AML-193 (cell line): ENCODE data around the gene PRXL2A.
A peak's percentile ranks its signal among the peaks of the same experiment; 100 is the strongest.
"Not testable (repeated sequence)": the region's sequence is repeated elsewhere in the genome, so short reads cannot be mapped to it uniquely, and the experiment has no call there.

Experiments used
- DNase-seq, 2 experiments: peaks; one replicate each; lab custom pipeline; 2025; lab: John Stamatoyannopoulos, UW

Gene PRXL2A

DNA sequence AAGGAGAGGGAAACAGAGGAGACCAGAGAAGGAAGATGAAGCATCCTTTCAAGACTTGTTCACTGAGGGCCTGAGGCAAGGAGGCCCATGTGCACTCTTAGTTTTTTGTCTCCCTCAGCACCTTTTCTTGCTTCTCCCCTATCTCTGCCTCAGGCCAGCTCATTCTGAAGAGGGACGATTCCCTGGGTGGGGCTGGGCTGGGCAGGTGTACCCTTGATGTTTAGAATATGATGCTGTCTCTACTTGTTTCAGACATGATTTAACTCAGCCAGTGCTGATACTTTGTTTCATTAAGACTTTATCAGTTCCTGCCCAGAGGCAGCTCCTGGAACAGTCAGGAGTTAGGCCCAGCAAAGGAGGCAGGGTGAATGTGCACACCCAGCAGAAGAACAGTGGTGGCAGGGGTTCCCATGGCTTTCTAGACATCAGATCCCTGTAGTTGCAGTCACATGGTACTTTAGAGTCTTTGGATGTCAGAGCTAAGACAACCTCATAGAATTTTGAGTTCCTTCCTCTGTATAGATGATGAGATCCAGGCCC, 3.4 kb downstream of the PRXL2A start:
- DNase-seq = no peak

DNA sequence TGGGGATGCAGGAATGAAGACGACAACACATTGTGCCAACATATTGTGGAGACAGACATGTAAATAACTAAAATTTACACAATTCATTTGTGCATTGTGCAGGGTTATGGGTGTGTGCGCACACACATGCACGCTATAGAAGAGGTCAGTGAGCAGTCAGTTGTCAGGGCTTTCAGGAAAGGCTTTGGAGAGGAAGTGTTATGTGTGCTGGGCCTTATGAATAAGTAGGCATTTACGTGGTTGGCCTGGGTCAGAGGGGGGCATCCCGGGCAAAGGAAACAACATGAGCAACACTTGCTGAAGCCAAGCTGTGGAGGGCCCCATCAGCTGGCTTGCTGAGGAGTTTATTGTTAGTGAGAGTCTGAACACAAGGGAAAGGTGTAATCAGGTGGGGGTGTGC, 4.1 kb downstream of the PRXL2A start:
- no peak for DNase-seq

DNA sequence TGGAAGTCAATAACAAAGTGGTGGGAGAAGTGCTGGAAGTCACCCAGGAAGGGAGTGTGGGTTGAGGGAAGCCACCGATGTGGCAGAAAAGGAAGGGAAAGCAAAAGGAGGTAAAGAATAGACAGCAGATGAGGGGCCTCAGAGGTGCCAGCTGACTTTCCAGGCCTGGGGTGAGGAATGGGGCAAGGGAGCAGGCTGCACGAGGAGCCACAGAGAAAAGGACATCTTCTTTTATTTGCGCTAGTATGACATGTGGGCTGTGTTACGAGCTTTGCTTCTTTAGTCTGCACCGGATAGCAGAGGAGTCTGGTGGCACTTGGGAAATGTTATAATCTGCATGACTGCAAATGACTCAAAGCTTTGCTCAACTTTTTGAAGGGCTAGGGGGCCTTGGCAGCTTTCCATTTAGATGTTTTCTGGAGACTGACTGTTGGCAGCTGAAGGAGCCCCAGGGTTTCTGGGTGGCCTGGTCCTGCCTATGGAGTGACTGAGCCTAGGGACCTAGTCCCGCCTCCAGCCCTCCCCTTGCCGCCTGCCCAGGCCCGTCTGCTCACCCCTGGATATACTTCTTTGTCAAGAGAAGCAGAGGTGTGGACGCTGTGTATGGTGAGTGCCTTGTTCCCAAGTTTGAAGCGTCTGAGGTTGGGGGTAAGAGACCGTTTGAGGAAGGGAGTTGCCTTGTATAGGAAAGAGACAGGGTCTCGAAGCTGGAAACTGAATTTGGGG, 5.1 kb downstream of the PRXL2A start:
- no peak for DNase-seq

DNA sequence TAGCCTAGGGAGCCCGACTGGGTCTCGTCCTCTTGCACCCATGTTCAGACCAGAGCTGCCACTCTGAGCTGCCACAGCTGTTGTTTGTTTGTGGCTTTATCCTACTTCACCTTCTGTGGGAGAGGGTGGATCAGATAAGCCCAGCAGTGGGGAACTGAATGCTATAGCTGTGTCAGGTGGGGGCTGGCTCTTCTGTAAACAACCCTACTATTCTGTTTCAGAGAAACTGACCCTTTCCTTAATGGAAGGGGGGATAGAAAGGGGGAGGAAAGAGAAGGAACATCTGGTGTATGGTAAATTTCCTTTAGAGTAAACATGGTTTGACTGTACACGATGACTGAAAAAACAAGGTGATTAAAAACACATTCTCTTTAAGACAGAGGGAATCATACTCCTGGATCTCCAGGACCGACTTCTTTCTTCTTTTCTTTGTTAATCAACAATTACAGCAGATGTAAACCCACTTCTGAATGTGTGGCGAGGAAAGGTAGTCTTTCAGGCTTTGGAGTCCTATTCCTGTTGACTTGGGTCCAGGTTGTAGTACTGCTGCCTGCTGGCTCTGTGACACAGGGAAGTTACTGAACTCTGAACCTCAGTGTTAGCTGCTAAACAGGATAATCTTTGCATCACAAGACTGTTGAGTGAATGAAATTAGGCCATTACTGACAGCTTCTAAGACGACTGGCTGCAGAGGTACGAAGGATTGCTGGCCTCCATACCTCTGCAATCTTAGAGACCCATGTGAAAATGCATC, 6.0 kb downstream of the PRXL2A start:
- DNase-seq = no peak

DNA sequence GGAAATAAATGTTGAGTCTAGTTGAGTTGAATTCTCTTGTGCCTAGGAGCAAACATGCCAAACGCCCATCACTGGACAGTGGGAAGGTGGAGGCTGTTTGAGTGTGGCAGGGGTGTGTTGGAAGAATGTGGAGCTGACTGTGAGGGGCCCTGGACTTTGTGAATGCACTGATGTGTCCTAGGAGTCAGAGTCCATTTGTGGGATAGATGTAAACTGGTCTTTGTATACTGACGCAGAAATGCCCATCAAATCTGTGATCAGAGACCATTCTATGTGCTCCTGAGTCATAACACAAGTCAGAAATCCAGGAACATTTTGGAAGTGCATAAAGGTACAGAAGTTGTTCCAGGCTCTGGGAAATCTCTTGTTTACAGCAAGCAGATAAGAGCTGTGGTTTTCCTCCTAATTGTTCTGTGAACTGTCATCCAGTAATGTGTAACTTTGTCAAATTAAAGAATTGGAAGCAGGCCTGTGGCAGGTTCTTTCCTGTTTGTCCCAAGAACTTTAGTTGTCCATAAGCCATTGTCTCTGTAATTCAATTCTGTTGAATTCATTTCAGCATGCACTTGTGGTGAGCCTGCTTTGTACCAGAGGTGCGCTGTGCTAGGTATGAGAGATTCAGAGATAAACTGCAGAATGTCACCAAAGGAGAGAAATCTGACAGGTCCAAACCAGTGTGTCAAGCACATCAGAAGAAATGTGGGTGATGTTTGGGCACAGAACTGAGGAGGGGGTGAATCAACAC, 7.6 kb downstream of the PRXL2A start:
- DNase-seq = no peak

DNA sequence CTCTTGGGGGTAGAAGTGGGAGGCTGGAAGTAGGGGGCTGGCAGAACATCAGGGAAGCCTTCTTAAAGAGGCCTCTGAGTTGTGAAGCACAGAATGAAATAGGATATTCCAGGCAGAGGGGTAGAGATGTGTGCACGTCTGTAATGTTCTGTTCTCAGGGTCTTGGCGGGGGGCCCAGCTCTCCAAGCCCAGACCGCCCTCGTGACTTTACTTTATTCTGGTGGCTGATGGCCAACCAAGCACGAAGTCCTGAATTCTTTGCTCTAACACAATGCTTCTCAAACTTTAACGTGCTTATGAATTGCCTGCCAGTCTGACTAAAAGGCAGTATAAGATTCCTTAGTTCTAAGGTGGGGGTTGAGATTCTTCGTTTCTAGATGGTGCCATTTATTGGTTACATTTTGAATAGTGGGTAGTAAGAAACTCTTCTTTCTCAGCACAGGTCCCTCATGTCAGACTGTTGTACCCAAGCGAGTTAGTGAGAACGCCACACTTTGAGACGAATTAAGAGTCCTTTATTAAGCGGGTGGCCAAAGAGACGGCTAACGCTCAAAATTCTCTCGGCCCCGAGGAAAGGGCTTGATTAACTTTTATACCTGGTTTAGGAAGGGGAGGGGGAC, 8.2 kb downstream of the PRXL2A start:
- DNase-seq = no peak

DNA sequence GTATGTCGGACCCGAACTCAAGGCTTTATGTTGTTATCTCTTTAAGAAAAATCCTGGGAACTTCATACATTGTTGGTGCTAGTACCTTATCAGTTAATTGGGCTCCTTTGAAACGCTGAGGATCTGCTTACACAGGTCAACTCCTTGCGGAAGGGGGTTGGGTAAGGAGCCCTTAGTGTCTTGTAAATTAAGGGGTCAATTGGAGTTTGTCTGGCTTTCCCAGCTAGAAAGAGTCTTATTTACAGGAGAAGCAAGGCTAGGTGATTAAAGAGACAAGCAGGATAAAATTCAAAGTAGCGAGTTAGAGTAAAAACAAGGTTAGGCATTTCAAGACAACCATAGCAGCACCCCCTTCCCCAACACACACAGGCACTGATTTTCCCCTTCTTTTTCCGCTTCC, 8.9 kb downstream of the PRXL2A start:
- not testable (repeated sequence) for DNase-seq

DNA sequence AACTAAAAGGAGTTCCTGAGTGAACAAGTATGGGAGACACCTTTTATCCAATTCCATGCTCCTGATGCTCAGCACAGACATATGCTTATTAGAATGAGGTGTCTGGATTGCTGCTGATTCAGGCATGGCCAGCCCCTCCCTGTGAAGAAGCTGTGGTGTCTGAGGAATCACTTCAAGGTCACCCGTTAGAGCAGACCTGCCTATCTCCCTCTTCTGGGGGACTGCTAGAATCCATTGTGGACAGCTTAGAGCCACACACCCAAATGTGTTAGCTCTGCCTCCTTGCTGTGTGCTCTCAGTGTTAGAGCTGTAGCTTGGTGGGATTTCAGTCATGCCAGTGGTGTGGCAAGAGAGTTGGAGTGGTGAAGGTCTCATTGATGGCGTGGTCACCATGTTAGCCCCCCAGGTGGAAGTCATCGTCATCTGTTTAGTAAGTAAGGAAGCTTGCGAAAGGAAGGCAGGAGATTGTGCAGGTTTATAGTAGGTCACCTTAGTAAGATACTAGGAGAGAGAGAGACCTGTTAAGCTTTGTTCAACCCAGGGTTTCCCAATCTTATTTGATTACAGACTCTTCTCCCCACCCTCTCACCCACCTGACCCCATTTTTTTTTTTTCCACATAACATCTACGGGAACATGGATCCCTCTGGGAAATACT, 12.8 kb downstream of the PRXL2A start:
- DNase-seq = no peak

DNA sequence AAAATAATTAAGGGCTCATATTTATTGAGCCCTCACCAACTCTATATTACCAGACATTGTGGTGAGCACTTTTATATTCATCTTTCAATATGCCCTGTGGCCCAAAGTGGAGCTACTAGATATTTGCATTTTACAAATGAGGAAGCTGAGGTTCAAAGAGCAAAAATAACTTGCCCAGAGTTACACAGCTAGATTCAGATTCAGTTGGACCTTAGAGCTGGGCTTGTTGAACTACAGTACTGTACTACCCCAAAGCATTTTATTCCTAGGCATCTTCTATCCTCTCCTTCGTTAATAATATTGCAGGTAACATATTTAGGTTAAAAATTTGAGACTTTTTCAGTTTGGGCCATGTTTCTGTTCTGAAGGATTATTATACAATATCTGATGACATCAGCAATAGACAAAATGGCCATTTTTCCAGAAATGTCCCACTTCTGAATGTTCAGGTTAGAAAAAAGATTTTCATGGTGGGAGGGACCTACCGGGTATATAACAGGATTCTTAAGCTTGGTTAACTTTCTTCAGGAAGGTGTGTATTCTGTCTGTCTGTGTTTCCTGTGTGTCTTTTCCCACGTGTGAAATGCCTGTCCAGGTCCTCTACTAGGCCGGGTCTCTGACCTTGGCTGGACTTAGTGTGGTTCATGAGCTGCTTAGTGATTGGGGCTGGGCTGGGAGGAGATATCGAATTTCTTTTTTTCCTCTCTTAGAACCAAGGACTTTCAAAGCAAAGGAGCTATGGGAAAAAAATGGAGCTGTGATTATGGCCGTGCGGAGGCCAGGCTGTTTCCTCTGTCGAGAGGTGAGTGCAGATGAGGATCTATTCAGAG, 13.6 kb downstream of the PRXL2A start:
- peak in 1 of 2 experiments; percentile 1 for DNase-seq

DNA sequence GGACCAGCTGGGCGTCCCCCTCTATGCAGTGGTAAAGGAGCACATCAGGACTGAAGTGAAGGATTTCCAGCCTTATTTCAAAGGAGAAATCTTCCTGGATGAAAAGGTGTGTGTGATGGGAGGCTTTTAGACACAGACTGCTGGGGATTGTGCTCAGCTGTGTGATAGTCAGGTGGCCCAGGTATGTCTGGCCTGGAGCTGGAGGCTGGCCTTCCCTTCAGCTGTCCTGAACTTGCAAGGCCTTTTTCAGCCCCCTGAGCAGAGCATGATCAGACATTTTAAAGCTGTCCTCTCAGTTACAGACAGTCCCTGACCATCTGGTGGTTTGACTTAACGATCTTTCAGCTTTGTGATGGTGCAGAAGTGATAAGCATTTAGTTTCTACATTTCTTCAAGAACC, 17.6 kb downstream of the PRXL2A start:
- DNase-seq = no peak

DNA sequence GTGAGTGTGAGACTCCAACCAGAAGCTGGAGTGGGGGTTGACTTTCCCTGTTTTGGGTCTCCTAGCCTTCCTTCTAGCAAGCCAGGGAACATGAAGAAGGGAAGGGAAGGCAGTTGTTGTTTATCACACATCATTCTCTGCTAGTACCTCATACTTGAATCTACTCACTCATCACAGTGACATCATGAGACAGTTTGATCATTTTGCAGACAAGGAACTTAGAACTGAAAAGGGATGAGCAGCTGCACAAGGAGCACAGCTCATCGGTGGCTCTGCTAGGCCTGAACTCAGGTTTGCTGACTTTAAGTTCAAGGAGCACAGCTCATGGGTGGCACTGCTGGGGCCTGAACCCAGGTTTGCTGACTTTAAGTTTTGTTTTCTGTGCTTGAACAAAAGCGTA, 19.2 kb downstream of the PRXL2A start:
- DNase-seq = no peak

DNA sequence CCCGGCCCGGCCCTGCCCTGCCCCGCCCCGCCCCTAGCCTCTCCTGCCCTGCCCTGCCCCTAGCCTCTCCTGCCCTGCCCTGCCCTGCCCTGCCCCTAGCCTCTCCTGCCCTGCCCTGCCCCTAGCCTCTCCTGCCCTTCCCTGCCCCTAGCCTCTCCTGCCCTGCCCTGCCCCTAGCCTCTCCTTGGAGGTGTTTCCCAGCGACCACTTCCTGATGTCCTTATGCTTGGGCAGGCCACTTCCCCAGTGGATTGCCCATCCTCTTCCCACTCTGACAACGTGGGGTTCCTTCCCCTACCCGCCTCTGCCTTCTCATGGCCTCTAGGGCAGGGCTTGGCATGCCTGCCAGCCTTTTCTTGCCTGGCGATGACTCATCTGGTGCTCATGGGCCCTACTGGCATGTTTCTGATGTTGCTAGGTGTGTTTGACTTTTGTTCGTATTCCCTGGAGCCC, 21.2 kb downstream of the PRXL2A start:
- no peak for DNase-seq

DNA sequence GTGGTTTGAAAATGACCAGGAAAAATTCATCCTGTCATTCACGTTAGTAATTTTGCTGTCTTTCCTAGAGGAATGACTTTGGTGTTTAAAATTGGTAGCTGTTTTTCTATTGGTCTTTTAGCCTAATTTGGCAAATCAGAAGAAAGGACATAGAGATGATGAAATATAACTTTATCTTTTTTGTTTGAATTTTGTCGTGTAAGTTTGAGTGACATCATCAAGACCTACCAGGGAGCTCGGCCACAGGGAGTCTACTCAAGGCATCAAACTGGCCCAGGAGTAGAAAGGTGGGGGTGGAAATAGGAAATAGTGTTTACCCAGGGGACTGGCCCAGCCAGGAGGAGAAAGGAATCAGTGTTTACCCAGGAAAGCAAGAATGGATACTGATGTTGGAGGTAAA, 24.8 kb downstream of the PRXL2A start:
- DNase-seq = no peak

DNA sequence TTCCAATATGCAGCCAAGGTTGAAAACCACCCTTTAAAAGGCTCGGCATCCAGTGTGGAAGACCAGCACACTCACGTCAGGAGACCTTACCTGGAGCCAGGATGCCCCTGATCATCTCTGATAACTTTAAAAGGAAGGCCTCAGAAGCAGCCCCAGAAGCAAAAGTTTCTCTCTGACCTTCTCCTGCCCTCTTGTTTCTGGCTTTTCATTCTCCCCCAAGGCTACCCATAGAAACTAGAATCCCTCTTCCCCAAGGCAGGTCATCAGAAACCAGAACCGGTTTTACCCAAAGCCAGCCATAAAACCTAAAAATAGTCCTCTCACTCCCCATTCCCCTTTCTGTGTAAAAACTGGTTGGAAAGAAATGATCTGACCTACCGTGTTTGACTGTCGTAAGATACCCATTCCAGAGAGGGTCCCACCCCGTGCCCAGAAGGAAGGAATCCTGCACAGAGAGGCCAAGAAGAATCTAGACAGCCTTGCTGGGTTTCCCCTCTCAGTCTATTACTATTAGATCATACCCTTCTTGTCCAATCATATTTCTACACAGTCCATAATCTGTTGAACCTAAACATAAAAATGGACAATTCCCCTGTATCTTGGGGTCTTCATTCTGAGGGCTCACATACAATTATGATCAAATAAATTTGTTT, 28.2 kb downstream of the PRXL2A start:
- no peak for DNase-seq

DNA sequence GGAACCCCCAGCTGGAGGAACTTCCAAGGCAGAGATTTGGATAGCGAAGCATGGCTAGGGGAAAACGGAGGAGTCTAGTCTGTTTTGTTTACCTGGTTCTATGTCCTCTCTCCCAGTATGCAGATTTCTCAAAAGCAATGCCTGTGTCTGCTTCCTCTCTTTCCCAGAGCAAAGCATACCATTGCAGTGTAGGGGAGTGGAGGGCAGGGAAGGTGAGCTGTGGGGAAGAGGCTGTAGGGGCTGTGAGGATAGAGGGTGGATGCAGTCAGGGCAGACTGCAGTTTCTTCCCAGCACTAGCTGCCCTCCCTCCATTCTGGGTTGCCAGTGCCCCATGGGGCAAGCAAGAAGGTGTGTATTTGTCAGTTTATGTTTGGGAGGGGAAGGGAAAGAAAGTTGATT, 28.9 kb downstream of the PRXL2A start:
- DNase-seq = no peak

DNA sequence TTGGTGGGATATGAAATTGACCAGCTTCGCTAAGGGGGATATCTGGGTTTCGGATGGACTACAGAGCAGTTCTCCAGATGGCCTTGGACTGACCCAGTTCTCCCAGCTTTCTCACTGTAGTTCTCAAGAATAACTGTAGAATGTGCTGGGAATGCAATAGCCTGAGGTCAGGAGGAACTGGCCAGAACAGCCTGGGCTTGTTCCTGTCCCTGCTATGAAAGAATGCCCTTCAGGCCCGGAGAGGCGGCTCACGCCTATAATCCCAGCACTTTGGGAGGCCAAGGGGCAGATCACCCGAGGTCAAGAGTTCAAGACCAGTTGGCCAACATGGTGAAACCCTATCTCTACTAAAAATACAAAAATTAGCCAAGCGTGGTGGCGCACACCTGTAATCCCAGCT, 33.5 kb downstream of the PRXL2A start:
- DNase-seq = no peak

DNA sequence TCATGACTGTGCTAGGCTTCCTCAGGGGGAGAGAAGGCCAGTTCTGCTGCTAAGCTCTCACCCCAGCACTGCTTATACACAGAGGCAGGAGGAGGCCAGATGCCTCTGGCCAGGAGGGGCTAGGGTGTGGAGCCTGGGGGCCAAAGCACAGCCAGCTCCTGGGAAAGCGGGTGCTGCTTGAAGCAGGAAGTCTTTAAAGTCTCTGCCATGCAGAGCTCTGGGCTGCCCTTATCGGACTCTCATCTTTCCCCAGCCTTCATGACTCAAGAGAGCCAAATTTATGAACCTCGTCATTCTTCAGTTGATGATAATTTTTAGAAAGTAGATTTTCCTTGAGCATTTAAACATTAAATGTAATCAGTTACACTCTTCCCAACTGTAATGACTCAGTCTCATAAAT, 34.5 kb downstream of the PRXL2A start:
- DNase-seq = no peak

DNA sequence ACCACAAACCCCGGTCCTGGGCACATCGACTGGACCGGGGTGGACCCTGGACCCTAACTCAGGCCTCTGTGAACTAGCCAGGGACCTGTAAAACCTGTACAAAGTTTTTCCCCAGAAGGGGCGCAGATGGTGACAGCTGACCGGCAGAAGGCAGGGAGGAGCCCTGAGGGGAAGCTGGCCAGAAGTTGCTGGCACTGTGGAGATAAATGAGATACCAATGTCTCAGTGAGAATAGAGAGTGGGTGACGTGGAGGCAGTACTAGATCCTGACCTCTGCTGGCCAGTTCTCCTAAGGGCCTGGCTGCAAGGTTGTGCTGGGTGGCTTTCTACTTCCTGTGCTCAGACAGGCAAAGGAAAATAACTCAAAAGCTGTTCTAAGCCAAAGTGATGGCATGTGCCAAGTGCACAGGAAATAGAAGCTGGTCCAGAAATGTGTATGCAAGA, 35.2 kb downstream of the PRXL2A start:
- DNase-seq = peak; percentile 66 to 71

DNA sequence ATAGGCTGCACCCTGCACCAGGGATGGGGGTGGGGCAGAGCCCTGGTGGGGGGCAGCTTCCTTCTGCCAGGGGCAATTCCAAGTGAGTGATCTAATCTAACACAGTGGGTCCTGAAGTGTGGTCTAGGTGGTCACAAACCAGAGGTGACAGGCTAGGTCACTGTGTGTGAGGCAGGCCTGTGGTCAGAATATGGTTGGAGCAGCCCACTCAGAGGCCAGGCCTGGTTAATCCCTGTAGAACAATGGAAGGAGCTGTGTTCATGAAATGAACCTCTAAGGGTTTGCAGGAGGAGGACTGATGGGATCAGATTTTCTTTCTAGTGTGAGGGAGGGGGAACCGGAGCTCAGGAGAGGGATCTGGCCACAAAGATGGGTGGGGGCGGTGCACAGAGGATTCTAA, 35.8 kb downstream of the PRXL2A start:
- DNase-seq = no peak
